ENCODE results near the gene SHOX.

DNA sequence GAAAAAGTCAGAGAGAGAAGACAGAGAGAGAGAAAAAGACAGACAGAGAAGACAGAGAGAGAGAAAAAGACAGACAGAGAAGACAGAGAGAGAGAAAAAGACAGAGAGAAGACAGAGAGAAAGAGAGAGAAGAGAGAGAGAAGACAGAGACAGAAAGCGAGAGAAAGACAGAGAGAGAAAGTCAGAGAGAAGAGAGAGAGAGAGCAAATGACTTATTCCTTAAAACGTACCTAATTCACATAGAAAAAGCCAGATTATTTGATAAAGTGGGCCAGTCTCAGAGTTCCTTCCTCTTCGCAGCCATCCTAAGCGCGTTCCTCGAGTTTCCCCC, 7.4 kb upstream of the SHOX start:
- TF ChIP-seq, protein P1, sequence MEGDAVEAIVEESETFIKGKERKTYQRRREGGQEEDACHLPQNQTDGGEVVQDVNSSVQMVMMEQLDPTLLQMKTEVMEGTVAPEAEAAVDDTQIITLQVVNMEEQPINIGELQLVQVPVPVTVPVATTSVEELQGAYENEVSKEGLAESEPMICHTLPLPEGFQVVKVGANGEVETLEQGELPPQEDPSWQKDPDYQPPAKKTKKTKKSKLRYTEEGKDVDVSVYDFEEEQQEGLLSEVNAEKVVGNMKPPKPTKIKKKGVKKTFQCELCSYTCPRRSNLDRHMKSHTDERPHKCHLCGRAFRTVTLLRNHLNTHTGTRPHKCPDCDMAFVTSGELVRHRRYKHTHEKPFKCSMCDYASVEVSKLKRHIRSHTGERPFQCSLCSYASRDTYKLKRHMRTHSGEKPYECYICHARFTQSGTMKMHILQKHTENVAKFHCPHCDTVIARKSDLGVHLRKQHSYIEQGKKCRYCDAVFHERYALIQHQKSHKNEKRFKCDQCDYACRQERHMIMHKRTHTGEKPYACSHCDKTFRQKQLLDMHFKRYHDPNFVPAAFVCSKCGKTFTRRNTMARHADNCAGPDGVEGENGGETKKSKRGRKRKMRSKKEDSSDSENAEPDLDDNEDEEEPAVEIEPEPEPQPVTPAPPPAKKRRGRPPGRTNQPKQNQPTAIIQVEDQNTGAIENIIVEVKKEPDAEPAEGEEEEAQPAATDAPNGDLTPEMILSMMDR (IDR thresholded peaks at IDR 0.05), result no peak
- no peak for TF ChIP-seq ZFX (IDR thresholded peaks at IDR 0.05; ENCODE audit: borderline replicate concordance)
